HG03432 (cell line): Measurements from ENCODE around the gene NFATC4.
"Not testable (repeated sequence)": the region's sequence is repeated elsewhere in the genome, so short reads cannot be mapped to it uniquely, and the experiment has no call there.

Experiments
- ATAC-seq: cut with Tn5 transposase; IDR thresholded peaks from one replicate; pipeline ENCODE4 v1.9.1; 2021; ENCODE audit warnings: mild to moderate bottlenecking, moderate library complexity; ENCODE audit not compliant: unreplicated experiment

The NFATC4 gene

DNA sequence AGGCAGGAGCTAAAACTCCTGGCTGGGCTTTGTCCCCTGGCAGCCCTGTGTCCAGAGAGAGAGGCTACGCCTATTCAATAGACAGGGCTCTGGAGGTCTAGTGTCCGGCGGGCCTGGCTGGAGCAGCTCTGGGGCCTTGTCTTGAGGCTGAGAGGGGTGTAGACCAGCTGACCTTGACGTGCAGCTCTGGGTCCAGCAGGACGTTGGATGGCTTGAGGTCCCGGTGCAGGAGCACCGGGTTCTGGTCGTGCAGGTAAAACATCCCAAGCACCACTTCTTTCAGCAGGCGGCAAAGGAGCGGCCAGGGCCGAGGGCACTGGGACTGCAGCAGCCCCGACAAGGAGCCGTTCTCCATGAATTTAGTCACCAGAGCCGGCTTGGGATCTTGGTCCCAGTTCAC, 29.1 kb upstream of the NFATC4 start:
- no peak for ATAC-seq

DNA sequence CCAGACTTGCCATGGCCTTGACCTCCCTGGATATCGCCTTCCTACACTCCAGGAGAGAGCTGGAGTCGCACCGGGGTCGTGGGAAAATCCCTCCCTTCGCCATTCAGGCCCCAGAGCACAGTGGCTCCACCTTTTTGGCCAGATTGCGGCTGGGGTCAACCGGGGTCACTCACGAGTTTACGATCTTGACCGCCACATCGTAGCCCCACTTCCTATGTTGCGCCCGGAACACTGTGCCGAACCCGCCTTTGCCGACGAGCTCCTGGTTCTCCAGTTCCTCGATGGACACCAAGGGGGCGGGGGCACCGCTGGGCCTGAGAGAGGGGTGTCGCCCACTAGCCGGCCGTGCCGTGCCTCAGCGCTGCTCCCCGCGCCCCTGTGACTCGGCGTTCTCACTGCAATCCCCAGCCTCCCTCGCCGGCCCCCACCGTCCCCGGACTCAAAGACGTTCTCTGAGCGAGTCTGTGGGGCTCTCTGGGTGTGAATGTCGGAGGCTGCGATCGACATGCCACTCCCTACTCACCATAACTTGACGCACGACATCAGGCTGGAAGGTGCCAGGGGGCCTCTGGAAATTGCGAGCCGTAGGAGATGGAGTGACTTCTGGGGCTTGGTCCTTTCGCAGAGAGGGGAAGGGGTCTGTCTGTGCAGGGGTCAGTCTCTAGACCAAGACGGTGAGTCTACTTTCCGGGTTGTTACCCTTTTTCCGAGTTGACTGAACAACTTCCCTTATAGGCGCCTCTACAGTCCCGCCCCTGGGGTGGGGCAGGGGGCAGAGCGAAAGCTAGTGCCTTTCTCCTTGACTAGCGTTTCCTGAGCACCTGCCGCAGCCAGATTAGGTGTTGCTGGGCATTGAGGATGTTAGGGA, 28.5 kb upstream of the NFATC4 start, which contains the start of gene RIPK3:
Gene RIPK3 (minus strand): TSS at position 708 of the 868 bp plus-strand sequence. CDS start 165 bp downstream, at position 543.
- ATAC-seq, result peak; percentile 86

GRCh38 chr14:24340606-24341005, 27.4 kb upstream of the NFATC4 start:
- ATAC-seq, result no peak

DNA sequence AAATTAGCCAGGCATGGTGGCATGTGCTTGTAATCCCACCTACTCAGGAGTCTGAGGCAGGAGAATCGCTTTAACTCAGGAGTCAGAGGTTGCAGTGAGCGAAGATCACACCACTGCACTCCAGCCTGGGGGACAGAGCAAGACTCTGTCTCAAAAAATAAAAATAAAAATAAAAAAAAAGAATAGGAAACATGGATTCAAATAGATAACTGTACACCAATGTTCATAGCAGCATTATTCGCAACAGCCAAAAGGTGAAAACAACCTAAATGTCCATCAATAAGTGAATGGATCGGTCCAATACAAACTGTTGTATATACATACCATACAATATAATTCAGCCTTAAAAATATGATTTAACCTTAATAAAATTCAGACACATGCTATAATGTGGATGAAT, 25.1 kb upstream of the NFATC4 start:
- ATAC-seq, result no peak

DNA sequence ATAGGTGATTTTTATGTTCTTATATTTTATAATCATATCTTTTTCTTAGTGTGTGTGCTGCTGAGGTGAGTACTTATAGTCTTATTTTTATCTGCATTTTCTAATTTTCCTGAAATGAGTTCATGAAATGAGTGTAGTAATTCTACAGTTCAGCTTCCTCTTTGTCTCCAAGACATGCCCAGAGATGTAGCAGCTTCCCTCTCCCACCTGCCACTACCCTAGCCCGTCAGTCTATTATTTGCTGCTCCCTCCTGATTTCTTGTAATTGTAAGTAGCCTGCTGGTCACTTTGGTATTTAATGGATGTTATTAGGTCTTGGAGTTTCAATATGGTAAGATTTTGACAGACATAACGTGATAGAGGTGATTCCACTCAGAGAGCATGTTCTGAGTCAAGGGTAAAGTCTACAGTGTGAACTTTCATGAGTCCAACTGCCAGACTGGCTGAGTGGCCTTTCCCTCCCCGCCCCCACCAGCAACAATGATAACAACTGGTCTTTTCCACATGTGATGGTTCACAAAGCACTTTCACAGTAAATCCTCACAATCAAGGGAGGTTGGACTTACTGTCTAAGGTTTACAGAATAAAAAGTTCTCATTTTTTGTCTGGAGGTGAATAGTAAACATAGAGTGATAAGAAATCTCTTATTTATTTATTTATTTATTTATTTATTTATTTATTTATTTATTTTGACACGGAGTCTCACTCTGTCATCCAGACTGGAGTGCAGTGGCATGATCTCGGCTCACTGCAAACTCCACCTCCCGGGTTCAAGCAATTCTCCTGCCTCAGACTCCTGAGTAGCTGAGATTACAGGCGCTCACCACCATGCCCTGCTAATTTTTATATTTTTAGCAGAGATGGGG, 24.0 kb upstream of the NFATC4 start:
- no peak for ATAC-seq

DNA sequence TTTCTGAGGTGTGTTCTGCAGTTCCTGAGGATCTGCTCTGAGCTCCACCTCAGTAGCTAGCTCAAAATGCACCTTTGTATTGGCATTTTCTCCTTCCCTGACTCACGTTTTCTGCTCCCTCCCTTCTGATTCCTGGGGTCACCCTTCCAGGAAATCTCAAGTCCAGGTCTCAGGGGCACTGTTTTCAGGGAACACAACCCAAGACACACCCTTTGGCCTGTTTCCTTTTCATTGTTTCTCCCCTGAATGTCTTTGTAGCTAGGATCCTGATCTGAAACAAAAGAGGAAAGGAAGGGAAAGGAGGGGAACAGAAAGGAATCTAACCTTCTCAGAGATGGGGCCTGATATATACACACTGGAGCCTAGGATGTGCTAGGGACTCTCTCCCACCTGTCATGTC, 20.9 kb upstream of the NFATC4 start:
- ATAC-seq, result no peak

- no peak for ATAC-seq
These were observed 19.8 kb upstream of the NFATC4 start for GRCh38 chr14:24348186-24348585.

GRCh38 chr14:24349742-24350141, 18.2 kb upstream of the NFATC4 start:
- ATAC-seq, result no peak

GRCh38 chr14:24351517-24351916, 16.5 kb upstream of the NFATC4 start:
- no peak for ATAC-seq

GRCh38 chr14:24353559-24354481, 14.2 kb upstream of the NFATC4 start:
- ATAC-seq, result no peak

DNA sequence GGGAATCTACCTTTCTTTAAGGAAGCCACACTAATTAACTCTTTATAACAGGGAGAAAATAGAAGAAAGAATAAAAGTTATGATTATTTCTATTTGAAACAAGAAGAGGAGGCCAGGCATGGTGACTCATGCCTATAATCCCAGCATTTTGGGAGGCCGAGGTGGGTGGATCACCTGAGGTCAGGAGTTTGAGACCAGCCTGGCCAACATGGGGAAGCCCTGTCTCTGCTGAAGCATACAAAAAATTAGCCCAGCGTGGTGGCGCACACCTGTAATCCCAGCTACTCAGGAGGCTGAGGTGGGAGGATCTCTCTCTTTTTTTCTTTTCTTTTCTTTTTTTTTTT, 13.5 kb upstream of the NFATC4 start:
- ATAC-seq, result not testable (repeated sequence)

DNA sequence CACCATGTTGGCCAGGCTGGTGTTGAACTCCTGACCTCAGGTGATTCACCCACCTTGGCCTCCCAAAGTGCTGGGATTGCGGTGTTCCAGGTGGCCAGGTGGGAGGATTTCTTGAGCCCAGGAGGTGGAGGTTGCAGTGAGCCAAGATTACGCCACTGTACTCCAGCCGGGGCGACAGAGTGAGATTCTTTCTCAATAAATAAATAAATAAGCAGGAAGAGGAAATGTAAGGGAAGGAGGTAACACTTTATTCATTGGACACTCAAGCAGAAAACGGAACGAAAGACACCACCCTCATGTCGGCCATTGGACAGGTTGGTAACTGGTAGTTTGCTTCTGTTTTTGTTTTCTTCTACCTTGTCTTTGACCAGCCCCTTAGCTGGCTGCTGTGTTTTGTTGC, 13.0 kb upstream of the NFATC4 start:
- ATAC-seq, result no peak

- ATAC-seq, result no peak
These were observed 11.8 kb upstream of the NFATC4 start for GRCh38 chr14:24356208-24356607.

GRCh38 chr14:24360281-24360680, 7.7 kb upstream of the NFATC4 start:
- ATAC-seq, result no peak

GRCh38 chr14:24361326-24361725, 6.7 kb upstream of the NFATC4 start:
- no peak for ATAC-seq

DNA sequence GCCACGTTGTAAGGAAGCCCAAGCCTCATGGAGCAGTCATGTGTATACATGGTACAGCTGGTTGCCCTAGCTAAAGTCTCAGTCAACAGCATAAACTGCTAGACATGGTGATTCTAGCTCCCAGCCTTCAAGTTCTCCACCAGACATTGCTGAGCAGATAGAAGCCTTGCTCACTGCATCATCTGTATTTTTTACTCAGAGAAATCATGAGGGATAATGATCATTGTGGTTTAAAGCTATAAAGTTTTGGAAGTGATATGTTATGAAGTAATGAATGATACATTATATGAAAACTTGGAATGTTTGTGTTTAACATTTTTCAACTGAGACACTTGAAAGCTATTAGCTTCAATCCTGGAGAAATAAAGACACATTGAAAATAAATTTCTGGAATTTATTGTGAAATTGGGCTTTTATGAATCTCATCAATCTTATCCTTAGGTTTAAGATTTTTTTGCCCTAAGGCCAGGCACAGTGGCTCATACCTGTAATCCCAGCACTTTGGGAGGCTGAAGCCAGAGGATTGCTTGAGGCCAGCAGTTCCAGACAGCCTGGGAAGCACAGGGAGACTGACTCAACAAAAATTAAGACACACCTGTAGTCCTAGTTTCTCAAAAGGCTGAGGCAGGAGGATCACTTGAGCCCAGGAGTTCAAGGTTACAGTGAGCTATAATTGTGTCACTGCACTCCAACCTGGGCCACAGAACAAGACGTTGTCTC, 5.6 kb upstream of the NFATC4 start:
- ATAC-seq, result no peak

- no peak for ATAC-seq
These were observed 4.6 kb upstream of the NFATC4 start for GRCh38 chr14:24363401-24363800.

DNA sequence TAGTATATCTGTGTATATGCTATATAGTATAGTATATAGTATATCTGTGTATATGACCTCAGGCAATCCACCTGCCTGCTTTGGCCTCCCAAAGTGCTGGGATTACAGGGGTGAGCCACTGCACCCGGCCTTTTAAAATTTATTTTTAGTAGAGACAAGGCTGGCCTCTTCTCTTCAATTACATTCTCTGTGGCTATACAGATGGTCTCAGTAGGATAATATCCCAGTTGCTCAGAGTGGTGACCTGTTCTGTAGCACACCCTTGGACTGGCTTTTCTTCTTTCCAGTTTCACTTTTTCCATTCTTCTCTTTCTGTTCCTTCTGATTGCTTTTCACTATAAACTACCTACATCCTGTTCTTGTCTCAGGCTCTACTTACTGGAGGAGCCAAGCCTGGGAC, 3.1 kb upstream of the NFATC4 start:
- ATAC-seq, result no peak

- peak; percentile 33 for ATAC-seq
These were observed 2.2 kb upstream of the NFATC4 start for GRCh38 chr14:24365600-24366412.

DNA sequence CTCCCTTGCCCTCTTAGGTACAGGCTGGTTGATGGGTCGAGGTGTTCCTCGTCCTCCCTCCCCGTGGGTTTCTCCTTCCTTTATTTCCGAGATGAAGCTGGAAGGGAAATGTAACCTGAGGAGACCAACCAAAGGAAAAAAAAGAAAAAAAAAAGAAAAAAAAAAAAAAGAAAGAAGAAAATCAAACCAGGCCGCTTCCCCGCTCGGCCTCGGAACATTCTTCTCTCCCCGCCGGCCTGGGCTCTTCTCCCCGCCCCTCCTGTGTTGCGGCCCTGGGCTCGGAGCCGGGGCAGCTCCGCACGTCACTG, 1.6 kb upstream of the NFATC4 start:
- no peak for ATAC-seq
